Measurements from ENCODE around the gene IL2RA. TPM values are rescaled to one million over a fixed set of nuclear protein-coding genes. Genes with fewer than 3 reads are reported as not detected.

The IL2RA gene
- polyA plus RNA-seq, 1 donor from 2014 or later, result not detected

DNA sequence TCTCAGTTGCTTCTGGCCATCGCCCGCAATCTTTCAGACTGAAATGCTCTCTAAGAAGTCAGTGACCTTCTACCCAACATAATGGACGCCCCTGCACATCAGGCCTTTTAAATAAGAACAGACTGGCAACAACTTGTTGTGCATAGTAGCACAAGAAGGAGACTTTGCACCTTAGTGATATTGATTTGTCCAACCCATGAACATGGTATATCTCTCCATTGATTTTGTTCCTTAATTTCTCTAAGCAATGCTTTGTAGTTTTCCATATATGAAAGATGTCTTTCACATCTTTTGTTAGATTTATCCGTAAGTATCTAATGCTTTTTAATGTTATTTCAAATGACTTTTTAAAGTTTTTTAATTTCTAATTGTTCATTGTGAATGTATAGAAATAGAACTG is 89.1 kb downstream of the IL2RA start:
- Histone ChIP-seq H3K4me2 (ENCODE audit: low read length) (no peak overlapping the region), H3K9me2 (ENCODE audit: insufficient read depth, low read length) (no peaks in the 10 kb centered on the region), H3K27ac (ENCODE audit: low read length) (no peak overlapping the region), H3K27me3 (ENCODE audit: insufficient read depth, low read depth, low read length) (peaks cover 32% of the 10 kb centered on the region), H3K9ac (ENCODE audit: low read length) (no peak overlapping the region), H3K36me3 (ENCODE audit: insufficient read depth, low read length) (no peaks in the 10 kb centered on the region), H2AFZ (ENCODE audit: low read depth, low read length) (no peak overlapping the region), H3K9me3 (ENCODE audit: low read length) (no peaks in the 10 kb centered on the region), H3K79me2 (replicated peaks; ENCODE audit: insufficient read depth, low read length) (no peaks in the 10 kb centered on the region), H4K20me1 (ENCODE audit: insufficient read depth) (no peaks in the 10 kb centered on the region), H3F3A (ENCODE audit: insufficient read depth, low read length, poor library complexity, severe bottlenecking) (no peaks in the 10 kb centered on the region), H3K4me3 (ENCODE audit: low read length) (no peak overlapping the region)
- TF ChIP-seq EP300 (conservative IDR thresholded peaks at IDR 0.05; ENCODE audit: poor library complexity, severe bottlenecking) (no peak), POLR2AphosphoS5 (IDR thresholded peaks at IDR 0.05) (no peak), MXI1 (conservative IDR thresholded peaks at IDR 0.05; ENCODE audit: poor library complexity, severe bottlenecking) (no peak), RAD21 (conservative IDR thresholded peaks at IDR 0.05) (no peak), SMC3 (conservative IDR thresholded peaks at IDR 0.05; ENCODE audit: poor library complexity) (no peak), EZH2 (IDR thresholded peaks at IDR 0.05; ENCODE audit: borderline replicate concordance, insufficient read depth, low read length, poor library complexity, severe bottlenecking) (no peak), TAF1 (IDR thresholded peaks at IDR 0.05; ENCODE audit: low read depth) (no peak)
- TF ChIP-seq, protein P1, sequence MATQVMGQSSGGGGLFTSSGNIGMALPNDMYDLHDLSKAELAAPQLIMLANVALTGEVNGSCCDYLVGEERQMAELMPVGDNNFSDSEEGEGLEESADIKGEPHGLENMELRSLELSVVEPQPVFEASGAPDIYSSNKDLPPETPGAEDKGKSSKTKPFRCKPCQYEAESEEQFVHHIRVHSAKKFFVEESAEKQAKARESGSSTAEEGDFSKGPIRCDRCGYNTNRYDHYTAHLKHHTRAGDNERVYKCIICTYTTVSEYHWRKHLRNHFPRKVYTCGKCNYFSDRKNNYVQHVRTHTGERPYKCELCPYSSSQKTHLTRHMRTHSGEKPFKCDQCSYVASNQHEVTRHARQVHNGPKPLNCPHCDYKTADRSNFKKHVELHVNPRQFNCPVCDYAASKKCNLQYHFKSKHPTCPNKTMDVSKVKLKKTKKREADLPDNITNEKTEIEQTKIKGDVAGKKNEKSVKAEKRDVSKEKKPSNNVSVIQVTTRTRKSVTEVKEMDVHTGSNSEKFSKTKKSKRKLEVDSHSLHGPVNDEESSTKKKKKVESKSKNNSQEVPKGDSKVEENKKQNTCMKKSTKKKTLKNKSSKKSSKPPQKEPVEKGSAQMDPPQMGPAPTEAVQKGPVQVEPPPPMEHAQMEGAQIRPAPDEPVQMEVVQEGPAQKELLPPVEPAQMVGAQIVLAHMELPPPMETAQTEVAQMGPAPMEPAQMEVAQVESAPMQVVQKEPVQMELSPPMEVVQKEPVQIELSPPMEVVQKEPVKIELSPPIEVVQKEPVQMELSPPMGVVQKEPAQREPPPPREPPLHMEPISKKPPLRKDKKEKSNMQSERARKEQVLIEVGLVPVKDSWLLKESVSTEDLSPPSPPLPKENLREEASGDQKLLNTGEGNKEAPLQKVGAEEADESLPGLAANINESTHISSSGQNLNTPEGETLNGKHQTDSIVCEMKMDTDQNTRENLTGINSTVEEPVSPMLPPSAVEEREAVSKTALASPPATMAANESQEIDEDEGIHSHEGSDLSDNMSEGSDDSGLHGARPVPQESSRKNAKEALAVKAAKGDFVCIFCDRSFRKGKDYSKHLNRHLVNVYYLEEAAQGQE (IDR thresholded peaks at IDR 0.05; ENCODE audit: borderline replicate concordance), result no peak
- TF ChIP-seq, protein P2, sequence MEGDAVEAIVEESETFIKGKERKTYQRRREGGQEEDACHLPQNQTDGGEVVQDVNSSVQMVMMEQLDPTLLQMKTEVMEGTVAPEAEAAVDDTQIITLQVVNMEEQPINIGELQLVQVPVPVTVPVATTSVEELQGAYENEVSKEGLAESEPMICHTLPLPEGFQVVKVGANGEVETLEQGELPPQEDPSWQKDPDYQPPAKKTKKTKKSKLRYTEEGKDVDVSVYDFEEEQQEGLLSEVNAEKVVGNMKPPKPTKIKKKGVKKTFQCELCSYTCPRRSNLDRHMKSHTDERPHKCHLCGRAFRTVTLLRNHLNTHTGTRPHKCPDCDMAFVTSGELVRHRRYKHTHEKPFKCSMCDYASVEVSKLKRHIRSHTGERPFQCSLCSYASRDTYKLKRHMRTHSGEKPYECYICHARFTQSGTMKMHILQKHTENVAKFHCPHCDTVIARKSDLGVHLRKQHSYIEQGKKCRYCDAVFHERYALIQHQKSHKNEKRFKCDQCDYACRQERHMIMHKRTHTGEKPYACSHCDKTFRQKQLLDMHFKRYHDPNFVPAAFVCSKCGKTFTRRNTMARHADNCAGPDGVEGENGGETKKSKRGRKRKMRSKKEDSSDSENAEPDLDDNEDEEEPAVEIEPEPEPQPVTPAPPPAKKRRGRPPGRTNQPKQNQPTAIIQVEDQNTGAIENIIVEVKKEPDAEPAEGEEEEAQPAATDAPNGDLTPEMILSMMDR (IDR thresholded peaks at IDR 0.05; ENCODE audit: poor library complexity, severe bottlenecking), result no peak

DNA sequence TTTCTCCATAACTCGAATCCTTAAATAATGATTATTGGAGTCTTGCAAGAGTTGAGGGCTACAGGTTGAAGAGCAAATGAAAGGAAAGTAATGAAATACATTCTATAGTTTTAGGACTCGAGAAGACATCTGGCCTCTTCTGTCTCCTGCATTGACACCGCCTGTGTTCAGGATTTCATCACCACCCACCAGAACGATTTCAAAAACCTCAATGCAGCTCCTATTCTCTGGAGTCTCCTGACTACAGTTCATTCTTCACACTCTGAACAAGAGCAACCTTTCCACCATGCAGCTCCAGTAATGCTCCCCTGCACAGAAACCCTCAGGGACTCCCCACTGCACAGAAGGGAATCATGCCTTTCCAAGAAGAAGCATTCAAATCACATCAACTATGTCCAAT is 90.3 kb downstream of the IL2RA start:
- Histone ChIP-seq H3F3A (ENCODE audit: insufficient read depth, low read length, poor library complexity, severe bottlenecking) (no peaks in the 10 kb centered on the region), H3K4me3 (ENCODE audit: low read length) (no peak overlapping the region), H2AFZ (ENCODE audit: low read depth, low read length) (no peak overlapping the region), H3K9ac (ENCODE audit: low read length) (no peak overlapping the region), H3K4me2 (ENCODE audit: low read length) (no peak overlapping the region), H3K27ac (ENCODE audit: low read length) (no peak overlapping the region), H3K9me2 (ENCODE audit: insufficient read depth, low read length) (no peaks in the 10 kb centered on the region), H4K20me1 (ENCODE audit: insufficient read depth) (no peaks in the 10 kb centered on the region), H3K36me3 (ENCODE audit: insufficient read depth, low read length) (no peaks in the 10 kb centered on the region), H3K79me2 (replicated peaks; ENCODE audit: insufficient read depth, low read length) (no peaks in the 10 kb centered on the region), H3K9me3 (ENCODE audit: low read length) (no peaks in the 10 kb centered on the region), H3K27me3 (ENCODE audit: insufficient read depth, low read depth, low read length) (peaks cover 20% of the 10 kb centered on the region)
- TF ChIP-seq, protein P2 (IDR thresholded peaks at IDR 0.05; ENCODE audit: poor library complexity, severe bottlenecking), result no peak
- TF ChIP-seq RAD21 (conservative IDR thresholded peaks at IDR 0.05), result no peak
- no peak for TF ChIP-seq EZH2 (IDR thresholded peaks at IDR 0.05; ENCODE audit: borderline replicate concordance, insufficient read depth, low read length, poor library complexity, severe bottlenecking)
- TF ChIP-seq SMC3 (conservative IDR thresholded peaks at IDR 0.05; ENCODE audit: poor library complexity), result no peak
- TF ChIP-seq POLR2AphosphoS5 (IDR thresholded peaks at IDR 0.05), result no peak
- TF ChIP-seq EP300 (conservative IDR thresholded peaks at IDR 0.05; ENCODE audit: poor library complexity, severe bottlenecking), result no peak
- TF ChIP-seq TAF1 (IDR thresholded peaks at IDR 0.05; ENCODE audit: low read depth), result no peak
- TF ChIP-seq MXI1 (conservative IDR thresholded peaks at IDR 0.05; ENCODE audit: poor library complexity, severe bottlenecking), result no peak
- TF ChIP-seq, protein P1 (IDR thresholded peaks at IDR 0.05; ENCODE audit: borderline replicate concordance), result no peak

All from neural cell (in vitro differentiated cells).